Measurements from ENCODE around the gene C4orf46. TPM values are rescaled to one million over a fixed set of nuclear protein-coding genes. Genes with fewer than 3 reads are reported as not detected.

C4orf46 gene
- polyA plus RNA-seq (2012; rRNA removed) = 7.0 and 7.1 TPM in 2 replicates
- polyA plus RNA-seq (2012; cell fraction: cytosol; rRNA removed) = 10.5 and 11.0 TPM in 2 replicates
- 2.7 and 6.4 TPM in 2 replicates for polyA plus RNA-seq (2012; cell fraction: nucleus; rRNA removed)

DNA sequence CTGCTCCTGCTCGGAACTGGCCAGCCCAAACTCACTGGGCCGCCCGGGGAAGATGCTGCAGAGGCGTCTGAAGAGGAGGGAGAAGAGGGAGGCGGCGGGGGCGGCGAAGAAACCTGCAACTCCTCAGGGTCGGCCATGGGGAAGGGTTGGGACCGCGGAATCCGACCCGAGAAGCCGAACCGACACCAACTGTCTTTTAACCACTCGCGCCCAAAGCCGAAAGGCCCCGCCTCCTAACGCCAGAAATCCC lies at the start of gene C4orf46:
Gene C4orf46, minus strand, starts transcription at position 223 of the 250 bp plus-strand sequence. Its CDS starts 86 bp downstream, at position 137.
- Histone ChIP-seq H3K4me1 (ENCODE audit: control insufficient read depth in 1 of 2, insufficient read depth in 2 of 2, low read depth in 1 of 2, low read length in 1 of 2) (peaks cover 14 to 16% of the 10 kb centered on the region in 2 experiments; a peak in 3 of 4 replicates), H2AFZ (ENCODE audit: low read depth) (peak within 1 kb of the TSS; percentile 82), H3K36me3 (replicated peaks in 1 of 2; ENCODE audit: control insufficient read depth in 1 of 2, insufficient read depth in 2 of 2, low read length in 1 of 2) (peaks cover 14 to 16% of the 10 kb centered on the region in 2 experiments), H3F3A (replicated peaks; ENCODE audit: insufficient read depth) (peaks cover 23% of the 10 kb centered on the region), H3K9me2 (no peaks in the 10 kb centered on the region), H3K27me3 (ENCODE audit: insufficient read depth) (no peaks in the 10 kb centered on the region), H3K9me3 (no peaks in the 10 kb centered on the region), H3K79me2 (ENCODE audit: insufficient read depth) (peaks cover 56% of the 10 kb centered on the region), H4K20me1 (ENCODE audit: insufficient read depth) (peaks cover 17% of the 10 kb centered on the region; the same call in 1 of the 2 replicates), H3K9ac (peak within 1 kb of the TSS; percentile 91), H3K4me3 (ENCODE audit: low read depth in 2 of 2, low read length in 1 of 2) (peak within 1 kb of the TSS; percentile 89 to 98), H3K27ac (ENCODE audit: low read depth in 2 of 2, low read length in 1 of 2) (peak within 1 kb of the TSS; percentile 91 to 92), H3K4me2 (peak within 1 kb of the TSS; percentile 90)
- ChIA-PET CTCF (interaction anchor here (1.4 kb wide), 1 partner anchor 34 kb away, joined by 3 read pairs; no protein-coding TSS in a partner anchor), POLR2A (no interaction called here)
- 0% methylated on average over 5 of the region's 20 CpGs for WGBS (ENCODE audit: low lambda C conversion rate)
- TF ChIP-seq, protein P1, sequence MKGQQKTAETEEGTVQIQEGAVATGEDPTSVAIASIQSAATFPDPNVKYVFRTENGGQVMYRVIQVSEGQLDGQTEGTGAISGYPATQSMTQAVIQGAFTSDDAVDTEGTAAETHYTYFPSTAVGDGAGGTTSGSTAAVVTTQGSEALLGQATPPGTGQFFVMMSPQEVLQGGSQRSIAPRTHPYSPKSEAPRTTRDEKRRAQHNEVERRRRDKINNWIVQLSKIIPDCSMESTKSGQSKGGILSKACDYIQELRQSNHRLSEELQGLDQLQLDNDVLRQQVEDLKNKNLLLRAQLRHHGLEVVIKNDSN (IDR thresholded peaks at IDR 0.05; ENCODE audit: borderline replicate concordance, low read depth) = no peak
- TF ChIP-seq, protein P2, sequence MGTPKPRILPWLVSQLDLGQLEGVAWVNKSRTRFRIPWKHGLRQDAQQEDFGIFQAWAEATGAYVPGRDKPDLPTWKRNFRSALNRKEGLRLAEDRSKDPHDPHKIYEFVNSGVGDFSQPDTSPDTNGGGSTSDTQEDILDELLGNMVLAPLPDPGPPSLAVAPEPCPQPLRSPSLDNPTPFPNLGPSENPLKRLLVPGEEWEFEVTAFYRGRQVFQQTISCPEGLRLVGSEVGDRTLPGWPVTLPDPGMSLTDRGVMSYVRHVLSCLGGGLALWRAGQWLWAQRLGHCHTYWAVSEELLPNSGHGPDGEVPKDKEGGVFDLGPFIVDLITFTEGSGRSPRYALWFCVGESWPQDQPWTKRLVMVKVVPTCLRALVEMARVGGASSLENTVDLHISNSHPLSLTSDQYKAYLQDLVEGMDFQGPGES (IDR thresholded peaks at IDR 0.05; ENCODE audit: low read depth, low read length) = no peak
- TF ChIP-seq RCOR1 (IDR thresholded peaks at IDR 0.05; ENCODE audit: low read length) (no peak), POLR2AphosphoS5 (IDR thresholded peaks at IDR 0.05; ENCODE audit: low read depth, low read length) (peak; percentile 57; the same call in 1 of the 2 replicates), FOXM1 (IDR thresholded peaks at IDR 0.05; ENCODE audit: low read depth) (no peak), TAF1 (IDR thresholded peaks at IDR 0.05; ENCODE audit: borderline replicate concordance, low read depth, low read length) (0 out of 2 replicates have a peak, but pooled peaks have one; percentile 12)
- TF ChIP-seq, protein P3, sequence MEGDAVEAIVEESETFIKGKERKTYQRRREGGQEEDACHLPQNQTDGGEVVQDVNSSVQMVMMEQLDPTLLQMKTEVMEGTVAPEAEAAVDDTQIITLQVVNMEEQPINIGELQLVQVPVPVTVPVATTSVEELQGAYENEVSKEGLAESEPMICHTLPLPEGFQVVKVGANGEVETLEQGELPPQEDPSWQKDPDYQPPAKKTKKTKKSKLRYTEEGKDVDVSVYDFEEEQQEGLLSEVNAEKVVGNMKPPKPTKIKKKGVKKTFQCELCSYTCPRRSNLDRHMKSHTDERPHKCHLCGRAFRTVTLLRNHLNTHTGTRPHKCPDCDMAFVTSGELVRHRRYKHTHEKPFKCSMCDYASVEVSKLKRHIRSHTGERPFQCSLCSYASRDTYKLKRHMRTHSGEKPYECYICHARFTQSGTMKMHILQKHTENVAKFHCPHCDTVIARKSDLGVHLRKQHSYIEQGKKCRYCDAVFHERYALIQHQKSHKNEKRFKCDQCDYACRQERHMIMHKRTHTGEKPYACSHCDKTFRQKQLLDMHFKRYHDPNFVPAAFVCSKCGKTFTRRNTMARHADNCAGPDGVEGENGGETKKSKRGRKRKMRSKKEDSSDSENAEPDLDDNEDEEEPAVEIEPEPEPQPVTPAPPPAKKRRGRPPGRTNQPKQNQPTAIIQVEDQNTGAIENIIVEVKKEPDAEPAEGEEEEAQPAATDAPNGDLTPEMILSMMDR (IDR thresholded peaks at IDR 0.05) = no peak
- DNase-seq = no peak

DNA sequence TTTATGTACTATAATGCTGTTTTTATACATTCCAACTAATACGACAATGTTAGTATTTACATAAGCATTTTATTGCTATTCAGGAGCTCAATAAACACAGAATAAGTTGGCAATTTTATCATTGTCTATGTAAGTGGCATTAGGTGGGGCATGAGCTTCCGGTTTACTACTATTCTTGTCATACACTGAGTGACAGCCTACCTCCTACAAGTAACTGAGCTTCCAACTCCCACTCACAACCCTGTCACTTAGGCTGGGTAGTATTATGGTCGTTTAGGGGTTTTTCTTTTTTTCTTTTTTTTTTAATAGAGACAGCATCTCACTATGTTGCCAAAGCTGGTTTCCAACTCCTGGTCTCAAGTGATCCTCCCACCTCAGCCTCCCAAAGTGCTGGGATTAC lies 44.1 kb upstream of the C4orf46 start:
- Histone ChIP-seq H3K9me2 (no peaks in the 10 kb centered on the region), H4K20me1 (ENCODE audit: insufficient read depth) (no peaks in the 10 kb centered on the region), H3K27me3 (ENCODE audit: insufficient read depth) (no peaks in the 10 kb centered on the region), H2AFZ (ENCODE audit: low read depth) (no peak overlapping the region), H3K79me2 (ENCODE audit: insufficient read depth) (peaks cover 11% of the 10 kb centered on the region), H3K4me2 (no peak overlapping the region), H3K27ac (ENCODE audit: low read depth in 2 of 2, low read length in 1 of 2) (no peak overlapping the region), H3K36me3 (replicated peaks in 1 of 2; ENCODE audit: control insufficient read depth in 1 of 2, insufficient read depth in 2 of 2, low read length in 1 of 2) (peaks cover 82 to 87% of the 10 kb centered on the region in 2 experiments), H3K4me1 (ENCODE audit: control insufficient read depth in 1 of 2, insufficient read depth in 2 of 2, low read depth in 1 of 2, low read length in 1 of 2) (no peaks in the 10 kb centered on the region), H3F3A (replicated peaks; ENCODE audit: insufficient read depth) (no peaks in the 10 kb centered on the region), H3K9me3 (no peaks in the 10 kb centered on the region), H3K9ac (no peak overlapping the region), H3K4me3 (ENCODE audit: low read depth in 2 of 2, low read length in 1 of 2) (no peak overlapping the region)
- ChIA-PET CTCF (interaction anchor here (1.1 to 1.8 kb wide), 4 partner anchors 8 to 740 kb away, joined by 3 to 4 read pairs (median 3); no protein-coding TSS in a partner anchor), POLR2A (no interaction called here)
- WGBS (ENCODE audit: low lambda C conversion rate) = 76% methylated on average over 3 of the region's 3 CpGs
- DNase-seq = no peak
- TF ChIP-seq CHD2 (IDR thresholded peaks at IDR 0.05; ENCODE audit: low read length, partially characterized antibody) = no peak
- TF ChIP-seq FOXM1 (IDR thresholded peaks at IDR 0.05; ENCODE audit: low read depth) = no peak
- no peak for TF ChIP-seq GATA2 (CRISPR knock-in tag; IDR thresholded peaks at IDR 0.05)
- no peak for TF ChIP-seq SMC3 (IDR thresholded peaks at IDR 0.05; ENCODE audit: low read depth, low read length)
- TF ChIP-seq, protein P3 (IDR thresholded peaks at IDR 0.05) = no peak
- TF ChIP-seq YY1 (IDR thresholded peaks at IDR 0.05; ENCODE audit: low read depth) = no peak
- no peak for TF ChIP-seq JUND (IDR thresholded peaks at IDR 0.05)
- no peak for TF ChIP-seq RCOR1 (IDR thresholded peaks at IDR 0.05; ENCODE audit: low read length)
- no peak for TF ChIP-seq RAD21 (IDR thresholded peaks at IDR 0.05; ENCODE audit: low read length)
- TF ChIP-seq MEF2A (IDR thresholded peaks at IDR 0.05; ENCODE audit: borderline replicate concordance, low read depth) = no peak
- TF ChIP-seq FOXJ3 (CRISPR knock-in tag; IDR thresholded peaks at IDR 0.05) = no peak
- TF ChIP-seq, protein P2 (IDR thresholded peaks at IDR 0.05; ENCODE audit: low read depth, low read length) = no peak
- TF ChIP-seq RFX5 (IDR thresholded peaks at IDR 0.05; ENCODE audit: low read length) = no peak
- TF ChIP-seq, protein P4, sequence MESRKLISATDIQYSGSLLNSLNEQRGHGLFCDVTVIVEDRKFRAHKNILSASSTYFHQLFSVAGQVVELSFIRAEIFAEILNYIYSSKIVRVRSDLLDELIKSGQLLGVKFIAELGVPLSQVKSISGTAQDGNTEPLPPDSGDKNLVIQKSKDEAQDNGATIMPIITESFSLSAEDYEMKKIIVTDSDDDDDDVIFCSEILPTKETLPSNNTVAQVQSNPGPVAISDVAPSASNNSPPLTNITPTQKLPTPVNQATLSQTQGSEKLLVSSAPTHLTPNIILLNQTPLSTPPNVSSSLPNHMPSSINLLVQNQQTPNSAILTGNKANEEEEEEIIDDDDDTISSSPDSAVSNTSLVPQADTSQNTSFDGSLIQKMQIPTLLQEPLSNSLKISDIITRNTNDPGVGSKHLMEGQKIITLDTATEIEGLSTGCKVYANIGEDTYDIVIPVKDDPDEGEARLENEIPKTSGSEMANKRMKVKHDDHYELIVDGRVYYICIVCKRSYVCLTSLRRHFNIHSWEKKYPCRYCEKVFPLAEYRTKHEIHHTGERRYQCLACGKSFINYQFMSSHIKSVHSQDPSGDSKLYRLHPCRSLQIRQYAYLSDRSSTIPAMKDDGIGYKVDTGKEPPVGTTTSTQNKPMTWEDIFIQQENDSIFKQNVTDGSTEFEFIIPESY (IDR thresholded peaks at IDR 0.05; ENCODE audit: borderline replicate concordance, low read depth) = no peak
- no peak for TF ChIP-seq FOSL2 (IDR thresholded peaks at IDR 0.05; ENCODE audit: borderline replicate concordance, low read depth)

All from SK-N-SH (cell line).